OCI-LY3 (cell line): ENCODE data around the gene ACTBL2.

ENCODE experiments used
- EZH2phosphoT487 ChIP-seq: fragments of 200-600 bp; shearing (Covaris generic); IDR thresholded peaks from 2 replicates; pipeline ENCODE4 v1.6.1; 2018; ENCODE audit warnings: antibody characterized with exemption, mixed run types, low read depth
- TF ChIP-seq, protein P1 (sequence below): fragments of 200-600, 300-600 bp; sonication (generic); IDR thresholded peaks from 2 replicates; pipeline ENCODE4 v1.5.1; 2014; ENCODE audit warnings: antibody characterized with exemption, low read length, low read depth

DNA sequence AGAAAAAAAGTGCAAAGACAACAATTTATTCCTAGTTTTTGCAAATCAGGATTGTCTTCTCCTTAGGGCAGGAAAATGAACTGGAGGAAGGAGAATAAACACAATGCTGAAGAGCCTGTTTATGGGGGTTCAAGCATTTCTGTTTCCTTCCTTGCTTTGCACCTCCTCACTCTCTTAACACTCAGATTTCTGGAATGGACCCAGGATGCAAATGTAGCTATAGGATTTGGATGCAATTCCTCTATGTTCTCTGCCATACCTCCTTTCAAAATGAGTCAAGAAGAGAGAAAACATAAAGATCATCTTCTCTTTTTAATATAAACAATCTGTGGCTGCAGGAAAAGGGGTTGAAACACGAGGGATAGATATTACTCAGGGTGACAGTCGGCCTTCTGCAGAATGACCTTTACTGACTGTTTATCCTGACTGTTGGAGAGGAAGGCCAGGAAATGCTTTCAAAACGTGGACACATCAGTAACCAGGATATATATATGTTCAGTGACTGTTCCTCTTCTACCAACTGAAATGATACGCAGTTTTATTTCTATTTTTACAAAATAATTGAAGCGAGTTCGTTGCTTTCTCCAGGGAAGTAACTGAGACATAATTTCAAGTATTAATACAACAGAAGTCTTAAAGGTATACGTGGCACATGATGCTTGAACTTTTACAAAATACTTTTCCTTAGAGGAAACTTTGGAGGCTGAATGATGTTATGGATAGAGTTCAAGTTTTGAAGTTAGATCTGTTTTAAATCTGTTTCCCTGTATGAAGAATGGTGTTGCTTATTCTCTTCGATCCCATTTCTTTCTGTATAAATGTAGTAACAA is 44.4 kb downstream of the ACTBL2 start:
- TF ChIP-seq, protein P1, sequence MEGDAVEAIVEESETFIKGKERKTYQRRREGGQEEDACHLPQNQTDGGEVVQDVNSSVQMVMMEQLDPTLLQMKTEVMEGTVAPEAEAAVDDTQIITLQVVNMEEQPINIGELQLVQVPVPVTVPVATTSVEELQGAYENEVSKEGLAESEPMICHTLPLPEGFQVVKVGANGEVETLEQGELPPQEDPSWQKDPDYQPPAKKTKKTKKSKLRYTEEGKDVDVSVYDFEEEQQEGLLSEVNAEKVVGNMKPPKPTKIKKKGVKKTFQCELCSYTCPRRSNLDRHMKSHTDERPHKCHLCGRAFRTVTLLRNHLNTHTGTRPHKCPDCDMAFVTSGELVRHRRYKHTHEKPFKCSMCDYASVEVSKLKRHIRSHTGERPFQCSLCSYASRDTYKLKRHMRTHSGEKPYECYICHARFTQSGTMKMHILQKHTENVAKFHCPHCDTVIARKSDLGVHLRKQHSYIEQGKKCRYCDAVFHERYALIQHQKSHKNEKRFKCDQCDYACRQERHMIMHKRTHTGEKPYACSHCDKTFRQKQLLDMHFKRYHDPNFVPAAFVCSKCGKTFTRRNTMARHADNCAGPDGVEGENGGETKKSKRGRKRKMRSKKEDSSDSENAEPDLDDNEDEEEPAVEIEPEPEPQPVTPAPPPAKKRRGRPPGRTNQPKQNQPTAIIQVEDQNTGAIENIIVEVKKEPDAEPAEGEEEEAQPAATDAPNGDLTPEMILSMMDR = no peak
- TF ChIP-seq EZH2phosphoT487 = no peak
